Neural cell (in vitro differentiated cells): ENCODE data around the gene AADAT. TPM values are rescaled to one million over a fixed set of nuclear protein-coding genes. Genes with fewer than 3 reads are reported as not detected.

Experiments
- H2AFZ ChIP-seq: fragments of 200-600, 300-800 bp; sonication (generic), shearing (Covaris generic); 2 replicates; pipeline ENCODE4 v1.6.0; 2014; ENCODE audit warnings: low read depth, mild to moderate bottlenecking, antibody characterized with exemption, low read length, moderate library complexity
- H3F3A ChIP-seq: fragments of 200-600 bp; shearing (Covaris generic); 2 replicates; pipeline ENCODE4 v1.6.1; 2016; ENCODE audit warnings: mild to moderate bottlenecking, moderate library complexity, mixed read lengths, antibody characterized with exemption, low read length; ENCODE audit not compliant: insufficient read depth, poor library complexity, severe bottlenecking
- H3K27ac ChIP-seq: fragments of 200-600, 300-800 bp; sonication (generic), shearing (Covaris generic); 2 replicates; pipeline ENCODE4 v1.5.1; 2014; ENCODE audit warnings: mild to moderate bottlenecking, low read length, moderate library complexity
- H3K27me3 ChIP-seq: fragments of 300-800, 200-600 bp; sonication (generic), shearing (Covaris generic); 2 replicates; pipeline ENCODE4 v1.6.0; 2014; ENCODE audit warnings: mild to moderate bottlenecking, low read depth, low read length, moderate library complexity; ENCODE audit not compliant: insufficient read depth
- H3K36me3 ChIP-seq: fragments of 300-800, 200-600 bp; sonication (generic), shearing (Covaris generic); 2 replicates; pipeline ENCODE4 v1.5.1; 2014; ENCODE audit warnings: mild to moderate bottlenecking, antibody characterized with exemption, low read length, moderate library complexity; ENCODE audit not compliant: insufficient read depth
- H3K4me2 ChIP-seq: fragments of 300-800, 200-600 bp; sonication (generic), shearing (Covaris generic); 2 replicates; pipeline ENCODE4 v1.6.0; 2014; ENCODE audit warnings: mild to moderate bottlenecking, low read length
- H3K4me3 ChIP-seq: fragments of 300-800, 200-600 bp; sonication (generic), shearing (Covaris generic); 2 replicates; pipeline ENCODE4 v1.5.1; 2014; ENCODE audit warnings: mild to moderate bottlenecking, low read length, moderate library complexity
- H3K79me2 ChIP-seq: fragments of 200-600 bp; shearing (Covaris generic); replicated peaks from 2 replicates; pipeline ENCODE4 v1.6.0; 2014; ENCODE audit warnings: mild to moderate bottlenecking, low read length, moderate library complexity; ENCODE audit not compliant: insufficient read depth
- H3K9ac ChIP-seq: fragments of 300-800, 200-600 bp; sonication (generic), shearing (Covaris generic); 2 replicates; pipeline ENCODE4 v1.6.1; 2016; ENCODE audit warnings: mild to moderate bottlenecking, low read length, mixed read lengths
- H3K9me2 ChIP-seq: fragments of 200-600 bp; shearing (Covaris generic); 2 replicates; pipeline ENCODE4 v1.6.1; 2016; ENCODE audit warnings: mild to moderate bottlenecking, low read length, mixed read lengths; ENCODE audit not compliant: insufficient read depth
- H3K9me3 ChIP-seq: fragments of 200-600, 300-800 bp; sonication (generic), shearing (Covaris generic); 2 replicates; pipeline ENCODE4 v1.6.1; 2016; ENCODE audit warnings: mild to moderate bottlenecking, mixed run types, low read length, moderate library complexity, mixed read lengths
- H4K20me1 ChIP-seq: fragments of 200-600 bp; shearing (Covaris generic); 2 replicates; pipeline ENCODE4 v1.6.1; 2016; ENCODE audit warnings: mild to moderate bottlenecking, mixed run types; ENCODE audit not compliant: insufficient read depth
- EP300 ChIP-seq: fragments of 450-650 bp; conservative IDR thresholded peaks from 2 replicates; pipeline ENCODE4 v1.6.1; 2014; ENCODE audit warnings: antibody characterized with exemption, mild to moderate bottlenecking, moderate library complexity; ENCODE audit not compliant: poor library complexity, severe bottlenecking
- EZH2 ChIP-seq: fragments of 200-600, 300-800 bp; shearing (Covaris generic), sonication (generic); IDR thresholded peaks from 2 replicates; pipeline ENCODE4 v1.6.1; 2014; ENCODE audit warnings: antibody characterized with exemption, low read length, borderline replicate concordance, mild to moderate bottlenecking; ENCODE audit not compliant: insufficient read depth, poor library complexity, severe bottlenecking
- MXI1 ChIP-seq: fragments of 450-650 bp; conservative IDR thresholded peaks from 2 replicates; pipeline ENCODE4 v1.6.1; 2014; ENCODE audit warnings: antibody characterized with exemption, mild to moderate bottlenecking; ENCODE audit not compliant: poor library complexity, severe bottlenecking
- POLR2AphosphoS5 ChIP-seq: IDR thresholded peaks from 2 replicates; pipeline ENCODE4 v1.6.1; 2012
- RAD21 ChIP-seq: fragments of 450-650 bp; conservative IDR thresholded peaks from 2 replicates; pipeline ENCODE4 v1.6.1; 2014; ENCODE audit warnings: antibody characterized with exemption, mild to moderate bottlenecking, moderate library complexity
- REST ChIP-seq: IDR thresholded peaks from 2 replicates; pipeline ENCODE4 v1.6.1; 2012; ENCODE audit warnings: borderline replicate concordance
- SMC3 ChIP-seq: fragments of 450-650 bp; conservative IDR thresholded peaks from 2 replicates; pipeline ENCODE4 v1.6.1; 2014; ENCODE audit warnings: antibody characterized with exemption, mild to moderate bottlenecking, moderate library complexity; ENCODE audit not compliant: poor library complexity
- TAF1 ChIP-seq: IDR thresholded peaks from 2 replicates; pipeline ENCODE4 v1.6.1; 2012; ENCODE audit warnings: low read depth
- polyA plus RNA-seq: library from polyadenylated mRNA; depleted of rRNA; stranded (reverse); fragments of >200 nt; gene quantifications from 2 replicates; pipeline ENCODE4 v1.2.3, GENCODE V29; 2014
- TF ChIP-seq, protein P1 (sequence below): fragments of 450-650 bp; IDR thresholded peaks from 2 replicates; pipeline ENCODE4 v1.5.1; 2014; ENCODE audit warnings: antibody characterized with exemption, mild to moderate bottlenecking, moderate library complexity; ENCODE audit not compliant: poor library complexity, severe bottlenecking

Gene AADAT
- polyA plus RNA-seq, 1 donor from 2014 or later = 79.3 TPM

- TF ChIP-seq SMC3 (no peak), REST (no peak), MXI1 (no peak), RAD21 (no peak), POLR2AphosphoS5 (no peak), TAF1 (no peak), EZH2 (no peak), EP300 (no peak)
- TF ChIP-seq, protein P1, sequence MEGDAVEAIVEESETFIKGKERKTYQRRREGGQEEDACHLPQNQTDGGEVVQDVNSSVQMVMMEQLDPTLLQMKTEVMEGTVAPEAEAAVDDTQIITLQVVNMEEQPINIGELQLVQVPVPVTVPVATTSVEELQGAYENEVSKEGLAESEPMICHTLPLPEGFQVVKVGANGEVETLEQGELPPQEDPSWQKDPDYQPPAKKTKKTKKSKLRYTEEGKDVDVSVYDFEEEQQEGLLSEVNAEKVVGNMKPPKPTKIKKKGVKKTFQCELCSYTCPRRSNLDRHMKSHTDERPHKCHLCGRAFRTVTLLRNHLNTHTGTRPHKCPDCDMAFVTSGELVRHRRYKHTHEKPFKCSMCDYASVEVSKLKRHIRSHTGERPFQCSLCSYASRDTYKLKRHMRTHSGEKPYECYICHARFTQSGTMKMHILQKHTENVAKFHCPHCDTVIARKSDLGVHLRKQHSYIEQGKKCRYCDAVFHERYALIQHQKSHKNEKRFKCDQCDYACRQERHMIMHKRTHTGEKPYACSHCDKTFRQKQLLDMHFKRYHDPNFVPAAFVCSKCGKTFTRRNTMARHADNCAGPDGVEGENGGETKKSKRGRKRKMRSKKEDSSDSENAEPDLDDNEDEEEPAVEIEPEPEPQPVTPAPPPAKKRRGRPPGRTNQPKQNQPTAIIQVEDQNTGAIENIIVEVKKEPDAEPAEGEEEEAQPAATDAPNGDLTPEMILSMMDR = no peak
- Histone ChIP-seq H2AFZ (no peak overlapping the region), H3K27ac (no peak overlapping the region), H3K79me2 (no peaks in the 10 kb centered on the region), H3K9ac (no peak overlapping the region), H3K36me3 (no peaks in the 10 kb centered on the region), H3K4me2 (no peak overlapping the region), H3K4me3 (no peak overlapping the region), H3K9me3 (no peaks in the 10 kb centered on the region), H3F3A (no peaks in the 10 kb centered on the region), H4K20me1 (no peaks in the 10 kb centered on the region), H3K27me3 (no peaks in the 10 kb centered on the region), H3K9me2 (no peaks in the 10 kb centered on the region)
Measured at GRCh38 chr4:170111085-170111484, 21.3 kb upstream of the AADAT start.

- H4K20me1 ChIP-seq = no peaks in the 10 kb centered on the region
- H3K79me2 ChIP-seq = no peaks in the 10 kb centered on the region
- no peaks in the 10 kb centered on the region for H3K9me2 ChIP-seq
- no peaks in the 10 kb centered on the region for H3K9me3 ChIP-seq
- no peaks in the 10 kb centered on the region for H3K27me3 ChIP-seq
- H2AFZ ChIP-seq = peak overlapping the region; percentile 14
- H3K9ac ChIP-seq = peak overlapping the region; percentile 25
- no peak overlapping the region for H3K4me2 ChIP-seq
- TF ChIP-seq TAF1 (no peak), EP300 (no peak)
- no peaks in the 10 kb centered on the region for H3K36me3 ChIP-seq
- H3K27ac ChIP-seq = peak overlapping the region; percentile 70
- no peak overlapping the region for H3K4me3 ChIP-seq
- no peaks in the 10 kb centered on the region for H3F3A ChIP-seq
Measured at GRCh38 chr4:170110285-170110672, 20.5 kb upstream of the AADAT start.
